K562 treated with DMSO at 1 percent for 12 hours (cell line): ENCODE results near the gene ACKR3. TPM values are rescaled to one million over a fixed set of nuclear protein-coding genes. Genes with fewer than 3 reads are reported as not detected.

Source experiments
- total RNA-seq: library from RNA; unstranded; fragments of 300-600 nt; gene quantifications from 2 replicates; pipeline ENCODE4 v1.2.3, GENCODE V29; 2022; ENCODE audit not compliant: insufficient read depth

The ACKR3 gene
- not detected in 2 replicates for total RNA-seq

DNA sequence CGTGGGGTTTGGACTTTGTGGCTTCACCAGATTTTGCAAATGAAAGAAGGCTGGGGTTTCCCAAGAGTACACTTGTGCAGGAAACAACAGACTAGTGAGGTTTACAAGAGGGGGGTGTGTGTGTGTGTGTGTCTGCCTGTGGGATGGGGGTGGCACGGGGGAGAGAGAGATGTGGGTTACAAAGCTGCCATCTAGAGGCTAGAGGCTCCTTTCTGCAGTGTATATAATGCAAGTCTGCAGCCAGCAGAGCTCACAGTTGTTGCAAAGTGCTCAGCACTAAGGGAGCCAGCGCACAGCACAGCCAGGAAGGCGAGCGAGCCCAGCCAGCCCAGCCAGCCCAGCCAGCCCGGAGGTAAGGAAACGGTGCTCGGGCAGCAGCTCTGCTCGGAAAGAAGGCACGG lies at the start of gene ACKR3:
Gene ACKR3 (plus strand): TSS at position 253 of the 401 bp plus-strand sequence. CDS start 10,641 bp downstream, outside the sequence.

